HG02938 (cell line): ENCODE results near the gene SLC29A1.

ENCODE experiments used
- ATAC-seq: cut with Tn5 transposase; IDR thresholded peaks from one replicate; pipeline ENCODE4 v1.9.1; 2021; ENCODE audit warnings: mild to moderate bottlenecking, moderate library complexity; ENCODE audit not compliant: unreplicated experiment

SLC29A1 gene

DNA sequence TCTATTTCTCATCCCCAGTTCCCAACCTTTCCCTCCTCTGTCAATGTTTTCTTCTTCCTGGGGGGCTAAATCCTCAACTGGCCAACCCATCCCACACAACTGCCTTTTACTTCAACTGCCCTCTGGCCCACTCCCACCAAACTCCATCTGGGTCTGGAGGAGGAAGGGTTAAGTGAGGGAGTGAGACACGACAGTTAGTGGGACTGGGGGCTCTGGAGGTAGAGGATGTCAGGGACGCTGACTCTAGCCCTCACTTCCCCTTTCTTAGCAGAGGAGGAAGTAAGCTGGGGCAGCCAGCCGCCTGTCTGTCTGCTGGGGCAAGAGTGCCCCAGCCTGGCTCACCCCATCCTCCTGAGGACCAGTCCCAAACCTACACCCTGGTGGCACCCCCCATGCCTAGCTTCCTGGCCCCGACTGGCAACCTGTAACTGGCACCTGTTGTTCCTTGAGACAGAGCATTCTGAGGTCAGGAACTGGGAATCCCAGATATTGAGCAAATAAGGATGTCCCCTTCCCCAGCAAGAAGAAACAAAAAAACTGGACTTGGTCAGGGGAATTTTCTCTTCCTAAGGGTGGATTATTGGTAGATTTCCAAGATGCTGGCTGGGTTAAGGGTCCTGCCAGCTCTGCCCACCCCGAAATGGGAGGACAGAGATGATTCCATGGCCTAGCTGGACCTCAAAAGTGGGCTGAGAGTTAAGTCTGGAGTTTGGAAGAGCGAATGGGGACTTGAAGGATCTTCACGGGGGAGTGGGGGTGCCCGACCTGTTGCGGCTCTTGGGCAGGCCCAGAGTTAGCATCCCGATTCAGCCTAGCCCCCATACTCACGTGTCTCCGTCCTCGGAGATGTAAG, 41.0 kb downstream of the SLC29A1 start:
- ATAC-seq = no peak

DNA sequence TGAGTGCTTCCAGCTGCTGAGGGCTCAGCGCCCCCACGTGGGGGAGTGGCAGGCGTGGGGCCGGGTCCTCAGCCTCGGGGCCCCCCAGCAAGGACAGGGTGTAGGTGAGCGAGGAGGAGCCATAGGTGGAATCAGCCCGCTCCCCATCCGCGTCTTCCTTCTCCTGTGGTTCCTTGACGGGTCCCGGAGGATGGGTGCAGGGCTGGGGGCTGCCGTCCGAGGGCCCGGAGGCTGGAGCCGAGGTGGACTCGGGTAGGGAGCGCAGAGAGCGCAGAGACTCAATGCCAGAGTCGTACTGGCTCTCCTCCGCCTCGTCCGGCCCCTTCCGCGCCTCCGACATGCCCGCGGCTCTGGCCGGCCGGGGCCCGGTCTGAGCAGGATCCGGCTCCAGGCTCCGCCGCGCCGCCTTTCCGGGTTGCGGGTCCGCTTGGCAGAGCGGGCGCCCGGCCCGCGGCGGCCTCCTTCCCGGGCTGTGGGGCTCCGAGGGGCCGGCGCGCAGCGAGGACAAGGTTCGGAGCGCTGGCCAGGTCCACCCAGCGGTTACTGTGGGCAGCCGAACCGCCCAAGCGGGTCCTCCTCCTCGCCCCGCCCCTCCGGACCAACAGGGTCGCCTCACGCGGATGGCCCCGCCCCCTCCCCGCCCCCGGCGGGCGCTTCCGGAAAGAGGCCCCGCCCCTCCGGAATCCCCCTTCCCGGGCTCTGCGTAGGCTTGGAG, 41.8 kb downstream of the SLC29A1 start, which contains the start of gene NFKBIE:
Gene NFKBIE (minus strand): TSS at position 545 of the 715 bp plus-strand sequence. CDS start 205 bp downstream, at position 340.
- peak; percentile 28 for ATAC-seq

DNA sequence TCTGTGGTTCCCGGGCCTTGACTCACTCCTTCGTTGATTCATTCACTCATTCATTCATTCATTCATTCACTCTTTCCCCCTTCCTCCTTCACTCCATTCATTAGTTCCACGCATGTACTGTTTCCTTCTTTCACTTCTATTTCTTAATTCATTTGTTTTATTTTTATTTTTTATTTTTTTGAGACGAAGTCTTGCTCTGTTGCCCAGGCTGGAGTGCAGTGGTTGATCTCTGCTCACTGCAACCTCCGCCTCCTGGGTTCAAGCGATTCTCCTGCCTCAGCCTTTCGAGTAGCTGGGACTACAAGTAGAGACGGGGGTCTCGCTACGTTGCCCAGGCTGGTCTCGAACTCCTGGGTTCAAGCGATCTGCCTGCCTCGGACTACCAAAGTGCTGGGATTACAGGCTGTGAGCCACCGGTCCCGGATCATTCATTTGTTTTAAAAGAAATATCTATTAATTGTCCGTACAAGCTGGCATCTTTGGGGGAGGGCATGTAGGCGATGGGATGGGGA, 42.4 kb downstream of the SLC29A1 start:
- ATAC-seq = no peak

DNA sequence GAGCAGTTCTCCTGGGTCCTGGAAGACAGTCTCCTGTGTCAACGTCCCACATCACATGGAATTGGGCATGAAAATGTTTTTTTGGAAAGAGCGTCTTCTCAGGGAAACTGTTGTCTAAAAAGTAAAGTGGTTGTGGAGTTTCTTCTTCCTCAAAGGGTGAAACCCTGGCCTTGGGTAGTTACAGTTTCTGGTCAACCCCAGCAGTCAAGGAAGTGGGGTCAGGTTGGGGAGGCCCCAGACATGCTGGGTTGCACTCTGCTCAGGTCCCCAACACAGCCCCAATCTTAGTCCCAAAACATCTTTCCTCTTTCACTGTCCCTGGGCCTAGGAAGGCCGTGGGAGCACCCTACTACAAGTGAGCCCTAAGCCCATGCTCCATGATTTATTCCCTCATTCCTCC, 43.0 kb downstream of the SLC29A1 start:
- peak; percentile 34 for ATAC-seq

DNA sequence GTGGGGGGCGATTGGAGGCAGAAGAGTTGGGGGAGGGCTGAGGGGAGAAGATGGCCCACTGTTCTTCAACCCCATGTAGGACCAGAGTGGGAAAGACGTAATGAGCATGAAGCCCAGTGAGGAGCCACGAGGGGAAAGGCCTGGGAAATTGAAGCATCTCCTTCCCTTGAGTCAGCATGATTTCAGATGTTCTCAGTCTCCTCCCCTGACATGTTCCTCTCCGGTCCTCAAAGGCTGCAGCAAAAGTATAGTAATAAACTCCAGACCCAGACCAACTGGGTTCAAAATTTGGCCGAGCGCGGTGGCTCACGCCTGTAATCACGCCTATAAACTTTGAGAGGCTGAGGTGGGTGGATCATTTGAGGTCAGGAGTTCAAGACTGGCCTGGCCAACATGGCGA, 43.9 kb downstream of the SLC29A1 start:
- ATAC-seq = no peak

DNA sequence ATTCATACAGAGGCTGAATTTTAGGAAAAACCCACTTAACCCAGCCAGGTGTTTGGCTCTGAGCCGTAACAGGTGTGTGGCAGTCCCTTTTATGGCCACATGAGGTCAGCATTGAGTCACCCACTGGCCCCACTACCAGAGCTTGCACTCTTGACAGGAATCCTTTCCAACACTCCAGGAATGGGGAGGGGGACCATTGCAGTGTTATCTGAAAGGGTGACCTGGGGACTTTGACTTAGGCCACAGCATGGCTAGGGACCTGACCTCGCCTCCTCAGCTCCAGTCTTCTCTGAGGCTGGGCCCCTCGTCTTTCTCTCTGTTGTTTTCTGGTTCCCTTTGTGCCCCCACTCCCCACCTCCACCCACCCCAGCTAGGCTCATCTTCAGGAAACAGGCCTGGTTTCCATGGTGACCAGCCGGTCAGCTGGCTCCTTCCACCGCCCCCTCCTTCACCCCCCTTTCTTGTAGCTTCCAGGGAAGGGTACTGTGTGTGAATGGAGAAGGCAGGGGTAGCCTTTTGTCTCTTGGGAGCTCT, 44.8 kb downstream of the SLC29A1 start:
- ATAC-seq = no peak

DNA sequence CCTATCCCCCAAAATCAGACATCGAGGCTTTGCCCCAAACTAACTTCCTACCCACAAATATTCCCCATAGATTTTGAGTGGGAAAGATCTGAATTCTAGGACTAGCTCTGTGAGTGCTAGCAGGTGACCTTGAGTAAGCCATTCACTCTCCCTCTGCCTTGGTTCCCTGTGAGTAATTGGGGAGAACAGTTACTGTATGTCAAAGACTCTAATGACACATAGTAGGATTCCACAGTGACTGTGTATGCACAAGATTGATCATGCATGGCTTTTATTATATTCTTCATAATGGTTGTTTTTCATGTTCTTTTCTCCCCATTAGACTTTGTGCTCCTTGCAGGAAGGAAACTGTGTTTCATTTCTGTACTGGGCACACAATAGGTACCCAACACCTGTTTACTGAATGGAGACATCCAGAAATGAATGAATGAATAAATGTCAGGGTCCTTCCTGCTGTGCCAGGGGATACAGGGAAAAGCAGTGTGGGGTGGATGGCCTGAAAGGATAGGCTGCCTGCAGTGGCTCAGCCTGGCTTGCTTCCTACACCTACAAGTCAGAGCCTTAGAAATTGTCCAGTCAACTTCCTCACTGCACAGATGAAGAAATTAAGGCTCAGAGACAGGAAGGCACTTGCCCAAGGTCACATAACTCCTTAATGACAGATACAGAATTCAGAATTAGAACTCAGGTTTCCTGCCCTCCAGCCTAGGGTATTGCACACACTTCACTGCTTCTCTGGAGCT, 46.0 kb downstream of the SLC29A1 start:
- ATAC-seq = no peak

DNA sequence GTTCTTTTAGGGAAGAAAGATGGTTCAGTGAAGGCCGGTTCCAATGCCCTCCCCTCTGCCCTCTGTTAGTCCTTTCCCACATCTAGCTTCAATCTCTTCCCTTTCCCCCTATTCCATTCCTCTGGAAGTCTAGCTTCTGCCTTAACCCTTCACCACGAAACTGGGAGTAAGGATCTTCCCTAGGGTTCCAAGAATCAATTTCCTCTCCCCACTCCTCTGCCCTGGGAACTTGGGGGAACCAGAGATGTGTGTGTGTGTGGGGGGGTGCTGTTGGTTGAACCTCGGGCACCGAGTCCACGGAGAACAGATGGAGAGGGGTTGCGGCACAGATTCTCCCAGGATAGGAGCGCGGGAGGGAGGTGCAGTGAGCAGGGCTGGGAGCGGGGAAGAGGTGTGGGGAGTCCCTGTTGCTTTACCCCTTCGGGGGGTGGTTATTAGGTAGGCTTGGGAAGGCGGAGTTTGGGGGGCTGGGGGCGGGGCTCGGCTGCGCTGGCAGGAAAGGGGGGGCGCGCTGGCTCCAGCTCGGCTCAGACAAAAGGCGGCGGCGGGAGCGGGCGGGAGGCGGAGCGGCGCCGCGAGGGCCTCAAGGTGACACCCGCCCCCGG, 46.6 kb downstream of the SLC29A1 start, which contains the start of gene TMEM151B:
Gene TMEM151B (plus strand): TSS at position 530 of the 605 bp plus-strand sequence. CDS start 293 bp downstream, outside the sequence.
- ATAC-seq = no peak

DNA sequence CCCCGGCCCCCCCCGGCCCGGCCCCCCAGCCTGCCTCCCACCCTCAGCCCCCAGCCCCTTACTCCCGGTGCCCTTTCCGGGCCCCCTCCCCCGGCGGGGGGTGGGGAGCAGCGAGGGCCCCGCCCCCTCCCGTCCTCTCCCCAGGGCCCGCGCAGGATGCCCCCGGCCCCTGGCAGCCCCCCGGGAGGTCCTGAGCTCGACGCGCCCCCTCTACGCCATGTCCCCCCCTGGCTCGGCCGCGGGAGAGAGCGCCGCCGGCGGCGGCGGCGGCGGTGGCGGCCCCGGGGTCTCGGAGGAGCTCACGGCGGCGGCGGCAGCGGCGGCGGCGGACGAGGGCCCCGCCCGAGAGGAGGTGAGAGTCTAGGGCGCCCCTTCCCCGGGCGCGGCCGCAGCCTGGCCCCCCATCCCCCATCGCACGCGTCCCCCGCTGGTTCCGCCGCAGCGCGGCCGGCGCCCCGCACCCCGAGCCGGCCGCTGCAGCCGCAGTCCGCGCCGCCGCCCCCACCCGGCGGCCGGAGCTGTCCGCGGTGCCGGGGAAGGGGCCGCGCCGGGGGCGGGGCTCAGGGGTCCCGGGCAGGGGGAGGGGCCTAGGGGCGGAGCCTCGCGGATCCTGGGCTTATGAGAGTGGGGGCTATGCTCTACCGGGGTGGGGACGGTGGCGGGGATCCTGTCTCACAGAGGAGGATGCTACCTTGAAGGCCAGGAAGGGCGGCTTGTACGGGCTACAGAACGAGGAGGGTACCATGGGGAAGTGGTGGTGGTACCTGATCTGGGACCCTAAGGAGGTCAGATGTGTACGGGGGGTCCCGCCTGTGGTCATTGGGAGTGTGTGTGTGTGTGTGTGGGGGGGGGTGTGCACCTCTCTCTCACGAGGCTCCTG, 47.4 kb downstream of the SLC29A1 start:
- ATAC-seq = no peak

DNA sequence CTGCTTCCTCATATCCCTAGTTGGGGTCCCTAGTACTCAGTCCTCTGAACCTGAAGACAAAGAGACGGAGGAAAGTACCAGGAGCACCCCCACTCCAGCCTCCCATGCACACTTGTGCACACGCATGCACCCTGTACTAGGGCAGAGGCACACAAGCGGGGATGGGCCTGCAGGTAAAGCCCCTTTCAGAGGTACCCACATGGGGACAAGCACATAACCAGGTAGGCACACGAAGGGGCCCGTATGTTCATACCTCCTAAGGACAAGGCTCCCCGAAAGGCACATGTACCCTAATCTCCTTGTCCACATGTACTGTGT, 48.0 kb downstream of the SLC29A1 start:
- no peak for ATAC-seq

DNA sequence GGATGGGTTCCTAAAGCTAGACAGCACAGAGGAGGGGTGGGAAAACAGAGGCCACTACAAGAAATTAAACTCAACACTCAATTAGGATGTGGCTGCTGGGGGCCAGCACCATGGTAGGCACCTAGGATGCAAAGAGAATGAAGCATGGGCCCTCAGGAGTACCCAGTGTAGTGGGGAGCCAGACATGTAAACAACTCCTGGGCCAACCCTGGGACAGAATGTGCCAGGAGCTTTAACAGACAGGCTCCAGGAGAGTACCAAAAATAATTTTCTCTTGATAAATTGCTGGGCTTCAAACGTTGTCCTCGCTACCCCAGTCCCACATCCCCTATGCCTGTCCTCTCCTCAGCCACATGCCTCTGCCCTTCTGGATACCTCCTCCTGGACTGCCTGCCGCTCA, 48.5 kb downstream of the SLC29A1 start:
- ATAC-seq = no peak

DNA sequence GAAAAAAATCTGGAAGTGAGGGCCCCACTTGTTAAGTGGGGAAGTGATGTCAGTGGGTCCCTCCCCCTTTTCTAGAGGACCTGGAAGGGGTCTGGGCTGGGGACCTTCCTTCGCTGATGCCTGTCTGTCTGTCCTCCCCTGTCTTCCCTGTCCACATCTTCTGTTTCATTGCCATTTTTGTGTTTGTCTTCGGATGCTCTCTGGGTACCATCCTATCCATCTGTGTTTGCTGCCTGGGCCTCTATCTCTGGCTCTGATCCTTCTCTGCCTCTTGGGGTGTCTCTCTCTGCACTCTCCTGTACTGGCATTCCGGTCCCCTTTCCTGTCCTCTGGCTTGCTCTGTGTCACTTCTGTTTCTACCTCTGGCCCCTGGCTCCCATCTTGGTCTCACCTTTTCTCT, 49.1 kb downstream of the SLC29A1 start:
- ATAC-seq = no peak

DNA sequence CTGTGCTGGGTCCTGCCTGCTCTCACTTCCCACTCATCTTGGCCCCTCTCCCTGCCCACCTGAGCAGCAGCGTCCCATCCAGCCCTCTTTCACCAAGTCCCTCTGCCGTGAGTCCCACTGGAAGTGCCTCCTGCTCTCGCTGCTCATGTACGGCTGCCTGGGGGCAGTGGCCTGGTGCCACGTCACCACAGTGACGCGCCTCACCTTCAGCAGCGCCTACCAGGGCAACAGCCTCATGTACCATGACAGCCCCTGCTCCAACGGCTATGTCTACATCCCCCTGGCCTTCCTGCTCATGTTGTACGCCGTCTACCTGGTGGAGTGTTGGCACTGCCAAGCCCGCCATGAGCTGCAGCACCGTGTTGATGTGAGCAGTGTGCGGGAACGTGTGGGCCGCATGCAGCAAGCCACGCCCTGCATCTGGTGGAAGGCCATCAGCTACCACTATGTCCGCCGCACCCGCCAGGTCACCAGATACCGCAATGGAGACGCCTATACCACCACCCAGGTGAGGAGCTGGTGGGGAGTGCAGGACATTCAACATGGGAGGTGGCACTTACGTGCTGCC, 49.7 kb downstream of the SLC29A1 start:
- ATAC-seq = no peak

DNA sequence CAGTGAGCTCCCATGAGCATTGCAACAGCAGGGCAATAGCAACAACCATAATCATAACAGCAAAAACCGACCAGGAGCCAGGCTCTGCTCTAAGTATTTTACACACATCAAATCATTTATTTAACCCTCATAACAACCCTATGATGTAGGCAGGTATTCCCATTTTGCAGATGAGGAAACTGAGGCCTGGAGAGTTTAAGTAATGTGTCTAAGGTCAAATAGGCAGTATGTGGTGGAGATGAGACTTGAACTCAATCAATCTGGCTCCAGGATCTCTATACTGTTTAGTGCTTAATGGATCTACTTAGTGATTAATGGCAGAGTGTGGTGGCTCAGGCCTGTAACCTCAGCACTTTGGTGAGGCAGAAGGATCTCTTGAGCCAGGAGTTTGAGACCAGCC, 50.2 kb downstream of the SLC29A1 start:
- no peak for ATAC-seq

DNA sequence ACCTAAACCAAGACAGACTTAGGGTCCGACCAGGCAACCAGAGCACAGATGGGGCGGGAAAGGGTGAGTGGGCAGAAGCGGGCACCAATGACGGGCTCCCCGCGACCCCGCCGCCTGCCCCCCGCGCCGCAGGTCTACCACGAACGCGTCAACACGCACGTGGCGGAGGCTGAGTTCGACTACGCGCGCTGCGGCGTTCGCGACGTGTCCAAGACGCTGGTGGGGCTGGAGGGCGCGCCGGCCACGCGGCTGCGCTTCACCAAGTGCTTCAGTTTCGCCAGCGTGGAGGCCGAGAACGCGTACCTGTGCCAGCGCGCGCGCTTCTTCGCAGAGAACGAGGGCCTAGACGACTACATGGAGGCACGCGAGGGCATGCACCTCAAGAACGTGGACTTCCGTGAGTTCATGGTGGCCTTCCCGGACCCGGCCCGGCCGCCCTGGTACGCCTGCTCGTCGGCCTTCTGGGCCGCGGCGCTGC, 51.9 kb downstream of the SLC29A1 start:
- no peak for ATAC-seq

DNA sequence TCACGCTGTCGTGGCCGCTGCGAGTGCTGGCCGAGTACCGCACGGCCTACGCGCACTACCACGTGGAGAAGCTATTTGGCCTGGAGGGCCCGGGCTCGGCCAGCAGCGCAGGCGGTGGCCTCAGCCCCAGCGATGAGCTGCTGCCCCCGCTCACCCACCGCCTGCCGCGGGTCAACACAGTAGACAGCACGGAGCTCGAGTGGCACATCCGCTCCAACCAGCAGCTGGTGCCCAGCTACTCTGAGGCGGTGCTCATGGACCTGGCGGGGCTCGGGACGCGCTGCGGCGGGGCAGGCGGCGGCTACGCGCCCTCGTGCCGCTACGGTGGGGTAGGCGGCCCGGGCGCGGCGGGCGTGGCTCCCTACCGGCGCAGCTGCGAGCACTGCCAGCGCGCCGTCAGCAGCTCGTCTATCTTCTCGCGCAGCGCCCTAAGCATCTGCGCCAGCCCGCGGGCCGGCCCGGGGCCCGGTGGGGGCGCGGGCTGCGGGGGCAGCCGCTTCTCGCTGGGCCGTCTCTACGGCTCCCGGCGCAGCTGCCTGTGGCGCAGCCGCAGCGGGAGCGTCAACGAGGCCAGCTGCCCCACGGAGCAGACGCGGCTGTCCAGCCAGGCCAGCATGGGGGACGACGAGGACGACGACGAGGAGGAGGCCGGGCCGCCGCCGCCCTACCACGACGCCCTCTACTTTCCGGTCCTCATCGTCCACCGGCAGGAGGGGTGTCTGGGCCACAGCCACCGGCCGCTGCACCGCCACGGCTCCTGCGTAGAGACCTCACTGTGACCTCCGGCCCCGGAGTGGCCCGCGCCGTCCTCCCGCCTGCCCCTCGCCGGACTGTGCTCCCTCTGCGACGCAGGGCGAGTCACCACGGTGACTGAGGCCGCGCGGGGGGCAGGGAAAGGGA, 52.6 kb downstream of the SLC29A1 start:
- ATAC-seq = no peak

DNA sequence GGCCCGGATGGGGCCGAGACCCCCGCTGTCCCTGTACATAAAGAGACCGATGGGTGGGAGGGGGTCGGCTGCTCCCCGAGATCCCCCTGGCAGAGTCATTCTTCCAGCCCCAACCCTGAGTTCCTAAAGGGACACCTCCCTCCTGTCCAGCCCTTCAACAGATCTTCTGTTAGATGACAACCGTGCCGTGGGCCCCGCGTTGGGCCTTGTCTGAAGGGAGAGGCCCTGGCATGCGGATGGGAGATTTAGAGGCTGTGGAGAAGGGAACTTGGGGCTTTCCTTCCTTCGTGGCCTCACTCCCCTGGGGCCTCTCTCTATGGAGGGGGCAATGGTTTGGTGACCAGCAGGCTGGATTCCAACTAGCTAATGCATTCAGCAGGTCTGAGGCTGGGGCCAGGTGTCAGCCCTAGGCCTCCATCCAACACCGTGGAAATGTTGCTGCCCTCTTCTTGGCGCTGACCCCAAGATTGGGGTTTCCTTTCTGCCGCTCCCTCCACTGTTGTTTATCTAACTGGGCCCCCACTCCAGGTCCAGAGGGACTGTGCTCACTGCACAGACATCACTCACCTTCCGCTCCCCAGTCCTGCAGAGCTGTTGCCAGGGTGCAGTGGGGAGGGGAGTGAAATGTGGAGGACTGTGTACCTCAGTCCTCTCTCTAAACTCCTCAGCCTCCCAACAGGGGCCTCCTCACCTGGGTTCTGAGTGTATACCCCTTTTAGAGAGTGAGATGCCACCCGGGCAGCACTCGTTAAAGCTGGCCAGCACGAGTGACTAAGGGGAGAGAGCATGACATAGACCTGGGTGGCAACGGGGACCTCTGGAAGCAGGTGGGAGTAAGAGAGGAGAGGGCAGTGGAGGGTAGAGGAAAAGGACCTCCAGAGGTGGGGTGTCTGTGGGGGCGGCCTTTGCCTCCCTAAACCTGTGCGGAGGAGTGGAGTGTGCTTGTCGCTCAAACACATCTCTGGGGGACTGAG, 53.6 kb downstream of the SLC29A1 start:
- ATAC-seq = no peak
